ENCODE data around the gene PRR12. TPM values are rescaled to one million over a fixed set of nuclear protein-coding genes. Genes with fewer than 3 reads are reported as not detected.

Gene PRR12
- total RNA-seq, 1 experiment from 2014 or later, result 53.0 TPM

GRCh38 chr19:49595819-49596404, 4.9 kb downstream of the PRR12 start:
- no TSS peak for BruUV-seq (replicated peaks)
- no peaks in the 10 kb centered on the region for H3K9me3 Mint-ChIP-seq (ENCODE audit: low read depth, unreplicated experiment)

GRCh38 chr19:49596407-49596806, 5.4 kb downstream of the PRR12 start:
- peaks cover 83% of the 10 kb centered on the region for H3K36me3 Mint-ChIP-seq (ENCODE audit: insufficient read depth, unreplicated experiment)
- TF ChIP-seq CTCF (IDR thresholded peaks at IDR 0.05; ENCODE audit: unreplicated experiment), result no peak
- no peak for DNase-seq

More at GRCh38 chr19:49595819-49596404, 4.9 kb downstream of the PRR12 start:
- intact Hi-C loops (cut with micrococcal nuclease; ENCODE audit: unreplicated experiment), result no loop called here
- DNase-seq, result no peak
- no peaks in the 10 kb centered on the region for H3K27me3 Mint-ChIP-seq (ENCODE audit: unreplicated experiment)
- peaks cover 83% of the 10 kb centered on the region for H3K36me3 Mint-ChIP-seq (ENCODE audit: insufficient read depth, unreplicated experiment)
- no peak for TF ChIP-seq CTCF (IDR thresholded peaks at IDR 0.05; ENCODE audit: unreplicated experiment)
- H3K4me3 Mint-ChIP-seq (ENCODE audit: low read depth, unreplicated experiment), result no peak overlapping the region
- H3K4me1 Mint-ChIP-seq (ENCODE audit: low read depth, unreplicated experiment), result peaks cover 28% of the 10 kb centered on the region
- no peak overlapping the region for H3K27ac Mint-ChIP-seq (ENCODE audit: unreplicated experiment)
- CTCF ChIA-PET, result interaction anchor here (0.7 kb wide), 1 partner anchor 25 kb away, joined by 3 read pairs; no protein-coding TSS in a partner anchor

GRCh38 chr19:49596954-49597702, 6.1 kb downstream of the PRR12 start:
- peaks cover 83% of the 10 kb centered on the region for H3K36me3 Mint-ChIP-seq (ENCODE audit: insufficient read depth, unreplicated experiment)
- H3K4me1 Mint-ChIP-seq (ENCODE audit: low read depth, unreplicated experiment), result peaks cover 28% of the 10 kb centered on the region
- CTCF ChIA-PET, result no interaction called here
- no peaks in the 10 kb centered on the region for H3K9me3 Mint-ChIP-seq (ENCODE audit: low read depth, unreplicated experiment)
- intact Hi-C loops (cut with micrococcal nuclease; ENCODE audit: unreplicated experiment), result no loop called here
- no peak overlapping the region for H3K4me3 Mint-ChIP-seq (ENCODE audit: low read depth, unreplicated experiment)
- TF ChIP-seq CTCF (IDR thresholded peaks at IDR 0.05; ENCODE audit: unreplicated experiment), result peak; percentile 28
- H3K27me3 Mint-ChIP-seq (ENCODE audit: unreplicated experiment), result no peaks in the 10 kb centered on the region
- DNase-seq, result no peak
- no peak overlapping the region for H3K27ac Mint-ChIP-seq (ENCODE audit: unreplicated experiment)
- BruUV-seq (replicated peaks), result no TSS peak

More at GRCh38 chr19:49596407-49596806, 5.4 kb downstream of the PRR12 start:
- CTCF ChIA-PET, result no interaction called here
- no peaks in the 10 kb centered on the region for H3K27me3 Mint-ChIP-seq (ENCODE audit: unreplicated experiment)
- H3K4me3 Mint-ChIP-seq (ENCODE audit: low read depth, unreplicated experiment), result no peak overlapping the region
- H3K4me1 Mint-ChIP-seq (ENCODE audit: low read depth, unreplicated experiment), result peaks cover 28% of the 10 kb centered on the region
- intact Hi-C loops (cut with micrococcal nuclease; ENCODE audit: unreplicated experiment), result no loop called here
- no peak overlapping the region for H3K27ac Mint-ChIP-seq (ENCODE audit: unreplicated experiment)
- H3K9me3 Mint-ChIP-seq (ENCODE audit: low read depth, unreplicated experiment), result no peaks in the 10 kb centered on the region
- no TSS peak for BruUV-seq (replicated peaks)

- intact Hi-C loops (cut with micrococcal nuclease; ENCODE audit: unreplicated experiment), result no loop called here
- Mint-ChIP-seq H3K36me3 (ENCODE audit: insufficient read depth, unreplicated experiment) (peaks cover 83% of the 10 kb centered on the region), H3K4me1 (ENCODE audit: low read depth, unreplicated experiment) (peaks cover 23% of the 10 kb centered on the region), H3K27me3 (ENCODE audit: unreplicated experiment) (no peaks in the 10 kb centered on the region), H3K27ac (ENCODE audit: unreplicated experiment) (no peak overlapping the region), H3K4me3 (ENCODE audit: low read depth, unreplicated experiment) (no peak overlapping the region), H3K9me3 (ENCODE audit: low read depth, unreplicated experiment) (no peaks in the 10 kb centered on the region)
- no peak for TF ChIP-seq CTCF (IDR thresholded peaks at IDR 0.05; ENCODE audit: unreplicated experiment)
- DNase-seq, result no peak
- CTCF ChIA-PET, result no interaction called here
- no TSS peak for BruUV-seq (replicated peaks)
Observed at GRCh38 chr19:49597703-49597974, 6.7 kb downstream of the PRR12 start.

Measured in Calu3 (cell line).